Fibroblast of skin of right quadriceps (primary cell): ENCODE data around the gene NDUFS7.
A peak's percentile ranks its signal among the peaks of the same experiment; 100 is the strongest.

Source experiments
- DNase-seq: peaks from one replicate; pipeline ENCODE4 v3.0.0-alpha.2; 2013

Gene NDUFS7

DNA sequence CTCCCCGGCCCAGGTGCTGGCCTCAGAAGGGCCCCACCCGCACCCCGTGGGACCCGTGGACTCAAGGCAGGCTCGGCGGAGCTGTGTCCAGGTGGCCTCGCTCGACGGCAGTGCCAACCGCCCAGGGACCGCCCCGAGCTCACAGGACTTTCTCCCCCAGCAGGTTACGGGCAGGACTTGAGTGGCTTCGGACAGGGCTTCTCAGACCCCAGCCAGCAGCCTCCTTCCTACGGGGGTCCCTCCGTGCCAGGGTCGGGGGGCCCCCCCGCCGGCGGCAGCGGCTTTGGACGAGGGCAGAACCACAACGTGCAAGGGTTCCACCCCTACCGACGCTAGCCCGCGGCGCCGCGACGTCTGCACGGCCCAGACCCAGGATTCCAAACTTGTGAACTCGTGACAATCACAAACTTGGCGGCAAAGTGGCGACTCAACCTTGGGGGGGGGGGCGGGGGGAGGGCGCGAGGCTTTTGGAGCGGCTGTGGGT lies 50.9 kb downstream of the NDUFS7 start:
- no peak for DNase-seq

DNA sequence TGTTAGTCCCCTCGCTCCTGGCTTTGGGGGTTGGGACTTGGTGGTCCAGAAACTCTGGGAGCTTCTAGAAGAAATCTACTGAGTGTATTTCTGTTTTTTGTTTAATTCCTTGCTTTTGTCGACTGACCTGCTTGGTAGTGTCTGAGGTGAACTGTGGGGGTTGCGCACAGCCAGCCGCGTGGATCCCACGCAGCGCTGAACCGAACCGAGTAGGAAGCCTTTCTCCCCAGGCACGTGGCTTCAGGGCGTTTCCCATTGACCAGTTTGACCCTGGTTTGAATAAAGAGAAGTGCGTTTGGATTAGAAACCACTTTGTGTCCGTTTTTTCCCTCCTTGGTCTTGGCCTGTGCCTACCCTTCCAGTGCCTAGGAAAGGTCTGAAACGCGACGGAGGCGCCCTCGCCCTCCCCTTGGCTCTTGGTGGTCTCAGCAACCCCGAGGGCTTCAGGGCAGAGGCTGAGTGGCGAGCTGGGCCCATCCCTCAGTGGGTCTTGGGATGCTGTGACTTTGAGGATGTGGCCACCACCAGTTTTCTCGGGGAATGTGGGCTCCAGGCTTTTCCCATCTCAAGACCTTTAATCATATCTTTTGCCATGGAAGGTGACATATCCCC lies 51.8 kb downstream of the NDUFS7 start:
- DNase-seq: no peak

DNA sequence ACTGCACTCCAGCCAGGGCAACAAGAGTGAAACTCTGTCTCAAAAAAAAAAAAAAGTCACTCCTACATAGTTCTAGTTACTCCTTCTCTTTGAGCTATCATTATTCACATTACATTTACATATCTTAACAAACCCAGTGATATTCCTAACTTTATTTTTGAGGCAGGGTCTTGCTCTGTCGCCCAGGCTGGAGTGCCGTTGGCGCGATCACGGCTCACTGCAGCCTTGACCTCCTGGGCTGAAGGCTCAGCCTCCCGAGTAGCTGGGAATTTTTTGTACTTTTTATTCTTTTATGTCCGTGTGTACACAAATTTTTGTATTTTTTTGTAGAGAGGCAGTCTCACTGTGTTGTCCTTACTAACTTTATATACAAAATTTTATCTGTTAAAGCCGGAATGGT lies 53.9 kb downstream of the NDUFS7 start:
- DNase-seq: no peak

DNA sequence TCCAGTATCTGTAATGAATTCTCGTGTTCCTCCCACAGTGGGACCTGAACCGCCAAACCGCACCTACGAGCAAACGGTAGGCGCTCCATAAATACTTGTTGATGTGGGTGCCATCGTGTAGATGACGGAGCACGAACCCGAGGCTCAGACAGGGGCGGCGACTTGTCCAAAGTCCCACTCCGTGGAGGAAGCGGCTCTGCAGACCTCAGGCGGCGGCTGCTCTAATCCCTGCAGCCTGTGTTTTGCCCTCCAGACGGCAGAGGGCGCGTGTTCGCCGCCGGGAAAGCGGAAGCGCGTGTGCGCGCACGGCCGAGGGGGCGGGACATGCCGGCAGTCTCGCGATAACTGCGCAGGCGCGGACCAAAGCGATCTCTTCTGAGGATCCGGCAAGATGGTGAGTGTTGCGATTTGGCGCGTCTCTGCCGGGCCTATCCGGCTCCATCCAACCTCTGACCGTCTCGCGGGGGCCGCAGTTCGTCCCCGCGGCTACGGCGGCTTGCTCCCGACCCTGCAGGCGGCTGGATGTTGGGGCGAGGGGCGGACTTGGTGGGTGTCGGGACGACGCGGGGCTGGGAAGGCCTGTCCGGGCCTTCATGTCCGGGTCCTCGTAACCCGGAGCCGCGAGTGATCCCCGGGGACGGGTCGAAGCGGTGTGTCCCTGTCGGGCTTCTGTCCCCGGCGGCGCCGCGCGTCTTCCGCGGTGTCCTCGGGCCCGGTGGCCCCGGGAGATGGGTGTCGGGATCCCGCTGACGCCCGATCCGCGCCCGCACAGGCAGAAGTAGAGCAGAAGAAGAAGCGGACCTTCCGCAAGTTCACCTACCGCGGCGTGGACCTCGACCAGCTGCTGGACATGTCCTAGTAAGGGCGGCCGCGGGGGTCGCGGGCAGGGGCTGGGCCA lies 54.6 kb downstream of the NDUFS7 start, which contains the start of gene RPS15:
Gene RPS15, plus strand, starts transcription at position 362 of the 898 bp plus-strand sequence. Its CDS starts 30 bp downstream, at position 392.
- DNase-seq: peak; percentile 93

DNA sequence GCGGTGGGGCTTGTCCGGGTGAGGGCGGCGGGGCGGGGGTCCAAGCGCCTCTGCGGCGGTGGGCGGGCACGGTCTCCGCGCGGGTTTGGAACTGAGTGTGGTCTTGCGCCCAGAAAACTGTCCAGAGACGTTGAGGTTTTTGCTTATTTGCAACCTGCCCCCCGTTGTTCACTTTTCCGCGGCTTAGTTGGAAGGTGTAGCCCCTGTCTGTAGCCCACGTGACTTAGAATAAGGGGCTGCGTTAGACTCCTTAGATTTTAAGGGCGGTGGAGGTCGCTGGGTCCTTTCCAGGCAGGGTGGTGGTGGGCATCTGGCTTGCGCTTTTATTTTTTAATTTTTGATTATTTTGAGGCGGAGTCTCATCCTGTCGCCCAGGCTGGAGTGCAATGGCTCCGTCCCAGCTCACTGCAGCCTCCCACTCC lies 55.2 kb downstream of the NDUFS7 start:
- no peak for DNase-seq

DNA sequence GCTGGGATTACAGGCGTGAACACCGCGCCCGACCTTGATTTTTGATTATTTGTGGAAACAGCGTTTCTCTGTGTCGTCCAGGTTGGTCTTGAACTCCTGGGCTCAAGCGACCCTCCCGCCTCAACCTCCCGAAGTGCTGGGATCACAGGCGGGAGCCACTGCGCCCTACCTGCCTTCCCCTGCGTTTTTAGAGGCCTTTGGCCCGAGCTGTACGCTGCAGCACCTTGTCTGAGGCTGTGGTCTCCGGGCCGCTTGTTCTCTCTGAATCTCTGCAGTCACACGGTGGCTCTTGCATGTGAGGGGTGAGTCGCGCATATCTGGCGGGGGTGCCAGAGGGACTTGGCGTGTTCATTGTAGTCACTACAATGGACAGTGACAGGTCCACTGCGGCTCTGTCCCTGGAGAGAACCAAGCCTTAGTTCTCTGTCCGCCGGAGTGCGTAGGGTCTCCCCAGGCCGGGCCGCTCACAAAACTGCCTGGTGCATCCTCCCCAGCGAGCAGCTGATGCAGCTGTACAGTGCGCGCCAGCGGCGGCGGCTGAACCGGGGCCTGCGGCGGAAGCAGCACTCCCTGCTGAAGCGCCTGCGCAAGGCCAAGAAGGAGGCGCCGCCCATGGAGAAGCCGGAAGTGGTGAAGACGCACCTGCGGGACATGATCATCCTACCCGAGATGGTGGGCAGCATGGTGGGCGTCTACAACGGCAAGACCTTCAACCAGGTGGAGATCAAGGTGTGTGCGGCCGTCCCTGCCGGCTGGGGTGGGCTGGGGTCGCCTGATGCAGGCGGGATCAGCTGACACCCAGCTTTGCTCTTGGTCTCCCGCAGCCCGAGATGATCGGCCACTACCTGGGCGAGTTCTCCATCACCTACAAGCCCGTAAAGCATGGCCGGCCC lies 56.1 kb downstream of the NDUFS7 start:
- DNase-seq: peak; percentile 19

DNA sequence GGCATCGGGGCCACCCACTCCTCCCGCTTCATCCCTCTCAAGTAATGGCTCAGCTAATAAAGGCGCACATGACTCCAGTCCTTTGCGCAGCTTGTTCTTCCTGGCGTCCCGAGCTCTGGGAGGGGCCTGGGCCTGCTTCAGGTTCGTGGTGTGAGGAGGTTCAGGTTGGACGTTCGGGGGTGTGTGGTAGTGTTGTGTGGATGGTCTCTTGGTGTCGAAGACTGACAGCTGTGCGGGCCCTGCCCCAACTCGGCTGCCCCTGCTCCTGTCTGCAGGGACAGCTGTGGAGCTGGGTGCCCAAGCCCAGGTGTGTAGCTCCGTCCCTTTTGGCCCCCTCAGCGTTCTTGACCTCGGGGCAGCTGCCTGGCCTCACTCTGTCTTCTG lies 56.7 kb downstream of the NDUFS7 start:
- no peak for DNase-seq

DNA sequence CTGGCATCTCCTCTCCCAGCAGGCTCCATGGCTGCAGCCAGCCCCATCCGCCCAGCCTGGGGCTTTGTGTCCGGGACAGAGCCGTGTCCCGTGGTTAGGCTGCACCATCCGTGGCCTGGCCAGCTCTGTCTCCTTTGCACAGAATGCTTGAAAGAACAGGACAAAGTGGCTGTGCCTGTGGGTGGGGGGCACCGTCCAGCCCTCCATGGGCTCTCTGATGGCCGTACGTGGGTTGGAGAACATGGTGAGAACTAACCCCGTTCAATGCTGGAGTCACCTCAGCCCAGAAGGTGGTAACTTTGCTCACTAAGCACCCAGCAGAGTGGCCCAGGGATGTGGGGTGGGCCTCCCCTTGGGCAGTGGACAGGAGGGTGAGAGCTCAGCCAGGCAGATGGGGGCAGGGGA lies 57.3 kb downstream of the NDUFS7 start:
- DNase-seq: no peak

DNA sequence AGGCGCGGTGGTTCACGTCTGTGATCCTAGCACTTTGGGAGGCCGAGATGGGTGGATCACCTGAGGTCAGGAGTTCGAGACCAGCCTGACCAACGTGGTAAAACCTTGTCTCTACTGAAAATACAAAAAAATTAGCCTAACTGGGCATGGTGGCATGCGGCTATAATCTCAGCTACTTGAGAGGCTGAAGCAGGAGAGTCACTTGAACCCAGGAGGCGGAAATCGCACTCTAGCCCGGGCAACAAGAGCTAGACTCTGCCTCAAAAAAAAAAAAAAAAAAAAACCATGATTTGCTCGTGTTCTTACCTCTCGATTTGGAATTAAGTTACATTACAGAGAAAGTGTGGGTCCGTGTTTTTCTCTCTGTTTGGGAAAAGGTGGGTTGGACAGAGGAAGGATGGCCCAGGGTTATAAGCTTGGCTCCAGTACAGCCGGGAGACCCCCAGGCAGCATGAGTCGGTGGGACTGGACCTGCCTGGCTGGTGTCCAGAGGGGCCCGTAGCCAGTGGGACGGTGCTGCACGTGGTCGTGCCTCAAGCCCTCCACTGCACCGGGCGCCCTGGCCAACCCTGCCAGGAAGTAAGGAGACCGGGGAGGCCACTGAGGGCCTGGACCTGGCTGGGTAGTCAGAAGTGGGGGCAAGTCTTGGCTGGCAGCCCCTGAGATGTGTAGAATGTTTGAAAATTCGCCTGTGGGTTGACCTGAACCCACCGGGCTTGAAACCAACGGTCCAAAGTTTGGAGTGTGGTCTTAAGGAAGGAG lies 58.2 kb downstream of the NDUFS7 start:
- DNase-seq: no peak
